Stimulated activated CD8-positive, alpha-beta memory T cell treated with anti-CD3 and anti-CD28 coated beads, Interleukin-7, amount 100 ng/mL, for 4 hours (primary cell): Measurements from ENCODE around the gene ESAM.

Source experiments
- DNase-seq, 2 donors: peaks; one replicate each; pipeline ENCODE4 v3.0.0-alpha.2; 2020; ENCODE audit warnings: low read depth in 2 of 2

The ESAM gene, protein sequence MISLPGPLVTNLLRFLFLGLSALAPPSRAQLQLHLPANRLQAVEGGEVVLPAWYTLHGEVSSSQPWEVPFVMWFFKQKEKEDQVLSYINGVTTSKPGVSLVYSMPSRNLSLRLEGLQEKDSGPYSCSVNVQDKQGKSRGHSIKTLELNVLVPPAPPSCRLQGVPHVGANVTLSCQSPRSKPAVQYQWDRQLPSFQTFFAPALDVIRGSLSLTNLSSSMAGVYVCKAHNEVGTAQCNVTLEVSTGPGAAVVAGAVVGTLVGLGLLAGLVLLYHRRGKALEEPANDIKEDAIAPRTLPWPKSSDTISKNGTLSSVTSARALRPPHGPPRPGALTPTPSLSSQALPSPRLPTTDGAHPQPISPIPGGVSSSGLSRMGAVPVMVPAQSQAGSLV

GRCh38 chr11:124762105-124762623 lies at the start of gene ESAM:
TSS of gene ESAM (minus strand) at chr11:124762290. CDS start at chr11:124762154, 136 bp downstream.
- peak in 1 of 2 donors; percentile 64 for DNase-seq

GRCh38 chr11:124811399-124812125 lies 49.5 kb upstream of the ESAM start:
- no peak for DNase-seq

- no peak for DNase-seq
Measured at GRCh38 chr11:124807660-124808270, 45.7 kb upstream of the ESAM start.

DNA sequence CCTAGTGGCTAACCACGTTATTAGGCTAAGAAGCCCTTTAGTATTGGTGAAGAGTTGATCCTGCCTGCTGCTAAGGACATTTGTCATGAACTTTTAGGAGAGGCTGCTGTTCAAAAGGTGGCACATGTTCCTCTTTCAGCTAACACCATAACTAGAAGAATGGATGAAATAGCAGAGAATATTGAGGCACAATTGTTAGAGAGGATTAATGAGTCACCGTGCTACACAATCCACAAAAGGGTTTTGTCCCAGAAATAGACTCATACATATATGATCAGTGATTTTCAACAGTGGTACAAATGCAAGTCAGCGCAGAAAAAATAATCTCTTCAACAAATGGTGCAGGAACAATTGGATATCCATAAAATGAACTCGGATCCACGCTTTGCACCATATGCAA lies 45.1 kb upstream of the ESAM start:
- no peak for DNase-seq

DNA sequence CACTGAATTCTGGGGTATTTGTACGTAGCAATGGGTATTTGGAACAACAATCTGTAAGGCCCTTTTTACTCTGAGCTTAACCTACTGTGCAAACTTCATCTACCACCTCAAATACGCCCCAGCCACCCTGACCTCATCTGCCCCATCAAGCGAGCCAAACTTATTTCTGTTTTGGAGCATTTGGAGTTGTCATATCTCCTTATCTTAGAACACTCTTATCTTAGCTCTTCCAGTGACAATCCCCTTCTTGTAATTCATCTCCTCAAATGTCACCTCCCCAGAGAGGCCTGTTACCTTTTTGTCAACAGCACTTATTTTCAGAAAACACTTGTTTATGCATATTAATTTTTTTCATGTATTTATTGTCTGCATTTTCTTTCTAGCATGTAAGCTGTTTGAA lies 42.8 kb upstream of the ESAM start:
- DNase-seq, result no peak

- no peak for DNase-seq
Measured at GRCh38 chr11:124801636-124802312, 39.7 kb upstream of the ESAM start.

- DNase-seq, result no peak
Measured at GRCh38 chr11:124801014-124801413, 38.9 kb upstream of the ESAM start.

GRCh38 chr11:124800226-124800929 lies 38.3 kb upstream of the ESAM start, which contains the start of gene MSANTD2:
TSS of gene MSANTD2 (minus strand) at chr11:124800406. CDS start at chr11:124800380, 26 bp downstream.
- peak; percentile 46 to 77 for DNase-seq

GRCh38 chr11:124799348-124800225 lies 37.5 kb upstream of the ESAM start:
- peak in 1 of 2 donors; percentile 31 for DNase-seq

- no peak for DNase-seq
Measured at GRCh38 chr11:124798991-124799347, 36.9 kb upstream of the ESAM start.

- DNase-seq, result no peak
Measured at GRCh38 chr11:124796312-124796711, 34.2 kb upstream of the ESAM start.

DNA sequence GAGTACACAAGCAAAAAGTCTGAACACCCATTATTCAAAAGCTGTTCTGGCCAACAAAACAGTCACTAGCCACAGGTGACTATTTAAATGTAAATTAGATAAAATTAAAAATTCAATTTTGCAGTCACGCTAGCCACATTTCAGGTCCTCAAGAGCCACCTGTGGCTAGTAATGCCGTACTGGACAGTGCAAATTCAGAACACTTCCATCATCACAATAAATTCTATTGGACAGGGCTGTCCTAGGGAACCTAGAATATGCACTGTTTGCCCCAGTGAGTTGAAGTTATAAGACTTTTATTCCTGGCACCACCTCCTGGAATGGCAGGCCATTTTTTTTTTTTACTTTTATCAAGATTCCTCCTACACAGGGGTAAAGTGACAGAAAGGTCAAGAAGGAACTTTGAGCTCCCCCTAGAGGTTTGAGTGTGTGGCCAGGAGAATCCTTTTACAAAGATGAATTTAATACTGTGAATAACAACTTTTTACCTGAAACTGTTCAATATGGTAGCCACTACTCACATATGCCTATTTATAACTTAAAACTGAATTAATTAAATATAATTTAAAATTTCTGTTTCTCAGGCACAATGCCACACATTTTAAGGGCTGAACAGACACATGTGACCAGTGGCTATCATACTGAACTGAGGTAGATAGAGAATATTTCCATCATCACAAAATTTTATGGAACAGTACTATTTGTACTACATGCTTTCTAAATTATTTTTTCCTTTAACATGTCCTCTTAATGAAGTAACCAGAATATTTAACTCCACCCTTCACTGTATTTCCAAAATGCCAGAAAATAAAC lies 31.6 kb upstream of the ESAM start:
- no peak for DNase-seq

- no peak for DNase-seq
Measured at GRCh38 chr11:124791626-124792341, 29.7 kb upstream of the ESAM start.

DNA sequence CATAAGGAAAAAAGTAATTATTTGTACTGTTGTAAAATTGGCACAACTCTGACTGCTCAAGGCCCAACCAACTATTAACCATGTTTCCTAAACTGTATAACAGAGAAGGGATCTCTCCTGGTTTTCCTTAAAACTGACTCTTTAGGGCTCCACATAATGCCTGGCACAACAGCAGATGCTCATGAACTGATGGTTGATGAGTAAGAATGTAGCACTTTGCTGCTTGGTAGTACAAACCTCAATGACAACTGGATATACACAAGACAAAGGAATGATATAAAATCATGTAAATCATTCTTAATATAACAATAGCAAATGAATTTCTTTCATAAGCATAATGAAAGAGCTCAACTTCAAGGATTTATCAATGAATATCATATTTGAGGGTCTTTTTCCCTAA lies 26.4 kb upstream of the ESAM start:
- no peak for DNase-seq

DNA sequence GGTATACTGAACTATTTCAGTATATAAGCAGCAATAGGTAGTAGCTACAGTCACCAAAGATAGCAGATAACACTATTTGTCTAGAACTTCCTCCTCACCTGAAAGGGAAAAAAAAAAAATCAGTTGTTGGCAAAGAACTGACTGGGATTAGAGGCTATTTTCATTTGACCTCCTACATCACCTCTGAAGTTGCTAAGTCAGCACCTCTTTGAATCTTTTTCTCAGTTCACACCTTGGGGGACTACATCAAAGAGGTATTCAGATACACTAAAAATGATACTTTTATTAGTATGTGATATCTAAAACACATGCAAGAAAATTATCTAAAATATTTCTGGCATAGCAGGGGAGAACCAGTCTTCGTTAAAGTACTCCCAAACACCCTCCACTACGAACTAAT lies 22.0 kb upstream of the ESAM start:
- DNase-seq, result no peak

- DNase-seq, result no peak
Measured at GRCh38 chr11:124783002-124783401, 20.9 kb upstream of the ESAM start.

DNA sequence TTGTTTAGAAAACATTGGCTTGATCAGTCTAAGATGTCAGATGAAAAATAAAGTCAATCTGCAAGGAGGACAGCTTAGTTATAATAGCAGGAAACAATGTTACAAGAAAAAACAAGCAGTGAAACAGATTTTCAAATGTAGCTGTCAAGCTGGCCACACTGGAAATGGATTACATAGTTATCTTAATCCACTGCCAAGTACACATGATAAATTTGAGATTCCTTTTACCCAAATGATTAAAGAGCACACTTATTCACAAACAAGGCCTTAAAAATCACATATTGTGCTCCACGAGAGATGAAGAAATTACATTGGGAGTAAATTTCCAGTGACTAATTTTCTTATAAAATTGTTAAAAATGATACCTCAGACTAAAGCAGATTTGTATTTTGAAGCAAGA lies 17.5 kb upstream of the ESAM start:
- no peak for DNase-seq

DNA sequence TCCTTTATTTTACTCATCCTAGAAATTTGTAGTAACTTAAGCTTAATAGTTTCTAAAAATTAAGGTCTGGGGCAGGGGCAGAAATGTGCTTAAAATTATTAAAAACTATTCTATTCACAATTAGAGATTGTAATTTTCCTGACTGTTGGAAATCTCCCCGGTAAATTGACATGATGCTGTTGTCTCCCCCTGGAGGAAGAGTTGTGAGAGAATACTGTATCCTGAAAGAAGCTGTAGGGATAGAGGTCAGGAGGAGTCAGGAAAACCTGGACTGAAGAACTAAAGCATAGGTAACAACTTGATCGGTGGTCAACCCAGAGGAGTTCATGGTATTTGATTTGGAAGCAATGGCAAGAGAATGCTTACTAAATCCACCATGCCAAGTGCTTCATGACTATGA lies 16.2 kb upstream of the ESAM start:
- no peak for DNase-seq
